PC-9 (cell line): ENCODE data around the gene TMEM131L.

ENCODE experiments used
- CTCF ChIP-seq: fragments of 200-600 bp; sonication (generic); conservative IDR thresholded peaks from 2 replicates; pipeline ENCODE4 v1.6.1; 2017; ENCODE audit warnings: mixed run types, antibody characterized with exemption, mild to moderate bottlenecking, moderate library complexity
- EZH2 ChIP-seq: fragments of 200-600 bp; sonication (generic); IDR thresholded peaks from 2 replicates; pipeline ENCODE4 v1.8.0; 2017; ENCODE audit warnings: antibody characterized with exemption, low read depth

GRCh38 chr4:153524682-153525081, 58.5 kb downstream of the TMEM131L start:
- no peak for TF ChIP-seq CTCF
- TF ChIP-seq EZH2 = no peak
